ENCODE results near the gene RNF227.

DNA sequence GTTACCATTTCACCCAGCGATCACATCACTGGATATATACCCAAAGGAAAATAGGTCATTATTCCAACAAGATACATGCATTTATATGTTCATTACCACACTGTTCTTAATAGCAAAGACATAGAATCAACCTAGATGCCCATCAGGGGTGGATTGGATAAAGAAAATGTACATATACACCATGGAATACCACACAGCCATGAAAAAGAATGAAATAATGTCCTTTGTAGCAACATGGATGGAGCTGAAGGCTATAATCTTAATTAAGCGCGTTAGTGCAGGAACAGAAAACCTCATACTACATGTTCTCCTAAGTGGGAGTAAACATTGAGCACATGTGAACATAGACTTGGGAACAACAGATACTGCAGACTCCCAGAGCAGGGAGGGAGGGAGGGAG is 34.5 kb upstream of the RNF227 start:
- TF ChIP-seq EZH2 (IDR thresholded peaks at IDR 0.05; ENCODE audit: borderline replicate concordance, control insufficient read depth, low read depth, low read length) (no peak), POLR2A (IDR thresholded peaks at IDR 0.05; ENCODE audit: low read depth, low read length) (no peak), ZSCAN29 (IDR thresholded peaks at IDR 0.05) (no peak), FOS (IDR thresholded peaks at IDR 0.05; ENCODE audit: borderline replicate concordance, extremely low read depth, insufficient read length) (no peak), RFX5 (IDR thresholded peaks at IDR 0.05; ENCODE audit: low read depth, low read length) (no peak), EP300 (IDR thresholded peaks at IDR 0.05; ENCODE audit: borderline replicate concordance in 1 of 2, control insufficient read depth in 1 of 2, low read depth in 2 of 2, low read length in 2 of 2) (no peak)
- TF ChIP-seq, protein P1, sequence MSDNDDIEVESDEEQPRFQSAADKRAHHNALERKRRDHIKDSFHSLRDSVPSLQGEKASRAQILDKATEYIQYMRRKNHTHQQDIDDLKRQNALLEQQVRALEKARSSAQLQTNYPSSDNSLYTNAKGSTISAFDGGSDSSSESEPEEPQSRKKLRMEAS (IDR thresholded peaks at IDR 0.05; ENCODE audit: low read depth, low read length), result no peak
- TF ChIP-seq, protein P2, sequence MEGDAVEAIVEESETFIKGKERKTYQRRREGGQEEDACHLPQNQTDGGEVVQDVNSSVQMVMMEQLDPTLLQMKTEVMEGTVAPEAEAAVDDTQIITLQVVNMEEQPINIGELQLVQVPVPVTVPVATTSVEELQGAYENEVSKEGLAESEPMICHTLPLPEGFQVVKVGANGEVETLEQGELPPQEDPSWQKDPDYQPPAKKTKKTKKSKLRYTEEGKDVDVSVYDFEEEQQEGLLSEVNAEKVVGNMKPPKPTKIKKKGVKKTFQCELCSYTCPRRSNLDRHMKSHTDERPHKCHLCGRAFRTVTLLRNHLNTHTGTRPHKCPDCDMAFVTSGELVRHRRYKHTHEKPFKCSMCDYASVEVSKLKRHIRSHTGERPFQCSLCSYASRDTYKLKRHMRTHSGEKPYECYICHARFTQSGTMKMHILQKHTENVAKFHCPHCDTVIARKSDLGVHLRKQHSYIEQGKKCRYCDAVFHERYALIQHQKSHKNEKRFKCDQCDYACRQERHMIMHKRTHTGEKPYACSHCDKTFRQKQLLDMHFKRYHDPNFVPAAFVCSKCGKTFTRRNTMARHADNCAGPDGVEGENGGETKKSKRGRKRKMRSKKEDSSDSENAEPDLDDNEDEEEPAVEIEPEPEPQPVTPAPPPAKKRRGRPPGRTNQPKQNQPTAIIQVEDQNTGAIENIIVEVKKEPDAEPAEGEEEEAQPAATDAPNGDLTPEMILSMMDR (IDR thresholded peaks at IDR 0.05 in 2 of 3, conservative IDR thresholded peaks at IDR 0.05 in 1 of 3; ENCODE audit: control insufficient read depth in 2 of 3, extremely low read depth in 1 of 3, insufficient read depth in 1 of 3, low read depth in 3 of 3, low read length in 3 of 3), result no peak

Data from GM12878 (cell line).